ENCODE results near the gene DIP2C. TPM values are rescaled to one million over a fixed set of nuclear protein-coding genes. Genes with fewer than 3 reads are reported as not detected.

DIP2C gene
- total RNA-seq, 2 experiments from 2014 or later, result 1.6 to 1.7 TPM

DNA sequence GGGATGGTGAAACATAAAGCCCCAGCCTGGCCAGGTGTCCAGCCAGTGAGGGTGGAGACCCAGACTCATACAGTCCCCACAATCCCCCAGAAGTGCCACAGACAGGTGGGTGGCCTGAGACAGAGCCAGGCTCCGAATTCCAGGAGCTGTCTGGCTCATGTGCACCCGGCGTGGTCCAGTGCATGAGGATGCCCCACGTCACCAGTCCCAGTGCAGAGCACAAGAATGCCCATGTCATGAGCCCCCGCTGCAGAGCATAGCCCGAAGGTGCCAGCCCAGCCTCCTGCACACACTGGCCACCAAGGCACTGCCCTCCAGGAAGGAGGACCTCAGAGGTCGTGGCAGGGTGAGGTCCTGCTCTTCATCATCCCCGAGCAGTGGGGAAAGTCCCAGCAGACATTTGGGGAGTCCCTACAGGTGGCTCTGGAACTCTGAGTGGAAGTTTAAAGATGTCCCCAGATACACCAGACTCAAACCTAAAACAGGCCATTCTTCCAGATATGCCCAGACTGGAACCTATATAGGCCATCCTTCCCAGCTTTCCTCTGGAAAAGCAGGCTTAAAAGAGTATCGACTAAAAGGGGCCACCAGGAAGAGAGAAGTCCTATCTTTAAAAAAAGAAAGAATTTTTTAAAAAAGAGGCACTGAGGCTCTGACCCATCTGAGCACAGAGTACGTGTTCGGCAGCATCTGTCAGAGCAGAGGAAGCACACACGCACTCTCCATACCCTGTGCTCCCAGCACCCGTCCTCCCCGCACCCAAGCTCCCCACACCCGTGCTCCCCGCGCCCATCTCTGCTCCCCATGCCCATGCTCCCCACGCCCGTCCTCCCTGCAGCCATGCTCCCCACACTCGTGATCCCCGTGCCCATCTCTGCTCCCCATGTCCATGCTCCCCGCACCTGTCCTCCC is 11.5 kb downstream of the DIP2C start:
- ATAC-seq (ENCODE audit: low read depth) (no peak), DNase-seq (no peak)
- Mint-ChIP-seq H3K27ac (no peak overlapping the region), H3K27me3 (peaks cover 2% of the 10 kb centered on the region), H3K9me3 (no peaks in the 10 kb centered on the region), H3K4me3 (no peak overlapping the region), H3K4me1 (peaks cover 7% of the 10 kb centered on the region), H3K36me3 (no peaks in the 10 kb centered on the region)
- POLR2A ChIA-PET, result no interaction called here

DNA sequence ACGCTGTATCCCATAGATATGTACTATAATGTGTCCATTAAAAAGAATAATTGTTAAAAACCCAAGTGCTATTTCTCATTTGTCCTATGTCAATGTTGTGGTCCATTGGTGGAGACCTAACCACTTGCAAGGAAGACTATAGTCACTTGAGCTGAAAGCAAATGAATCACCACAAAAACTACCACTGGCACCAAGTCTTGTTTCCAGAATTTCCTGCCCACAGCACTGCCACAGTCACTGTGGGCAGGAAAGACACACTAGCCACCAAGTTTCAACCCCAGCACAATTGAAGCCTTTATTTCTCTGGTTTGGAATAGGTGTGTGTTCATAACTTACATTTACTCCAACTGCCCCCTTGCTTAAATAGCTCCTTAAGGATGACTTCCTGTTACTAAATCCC is 12.4 kb downstream of the DIP2C start:
- Mint-ChIP-seq H3K36me3 (no peaks in the 10 kb centered on the region), H3K27ac (no peak overlapping the region), H3K27me3 (peaks cover 2% of the 10 kb centered on the region), H3K9me3 (no peaks in the 10 kb centered on the region), H3K4me3 (no peak overlapping the region), H3K4me1 (peaks cover 7% of the 10 kb centered on the region)
- no peak for ATAC-seq (ENCODE audit: low read depth)
- DNase-seq, result no peak
- POLR2A ChIA-PET, result no interaction called here

GRCh38 chr10:676178-676577 is 13.3 kb downstream of the DIP2C start:
- POLR2A ChIA-PET, result no interaction called here
- Mint-ChIP-seq H3K4me3 (no peak overlapping the region), H3K27ac (no peak overlapping the region), H3K36me3 (no peaks in the 10 kb centered on the region), H3K9me3 (no peaks in the 10 kb centered on the region), H3K4me1 (peaks cover 7% of the 10 kb centered on the region), H3K27me3 (peaks cover 2% of the 10 kb centered on the region)
- DNase-seq, result no peak
- ATAC-seq (ENCODE audit: low read depth), result no peak

DNA sequence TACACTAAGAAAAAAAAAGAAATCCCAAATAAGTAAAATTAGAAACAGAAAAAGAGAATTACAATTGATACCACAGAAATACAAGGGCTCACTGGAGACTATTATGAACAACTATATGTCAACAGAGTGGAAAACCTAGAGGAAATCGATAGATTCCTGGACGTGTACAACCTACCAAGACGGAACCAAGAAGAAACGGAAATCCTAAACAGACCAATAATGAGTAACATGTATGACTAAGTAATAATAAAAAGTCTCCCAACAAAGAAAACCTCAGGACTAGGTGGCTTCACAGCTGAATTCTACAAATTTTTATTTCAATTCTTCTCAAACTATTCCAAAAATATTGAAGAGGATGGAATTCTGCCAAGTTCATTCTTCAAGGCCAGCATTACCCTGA is 13.9 kb downstream of the DIP2C start:
- H3K27ac Mint-ChIP-seq, result no peak overlapping the region
- POLR2A ChIA-PET, result no interaction called here
- H3K36me3 Mint-ChIP-seq, result no peaks in the 10 kb centered on the region
- no peak overlapping the region for H3K4me3 Mint-ChIP-seq
- H3K27me3 Mint-ChIP-seq, result peaks cover 2% of the 10 kb centered on the region
- DNase-seq (no peak), ATAC-seq (ENCODE audit: low read depth) (no peak)
- H3K9me3 Mint-ChIP-seq, result no peaks in the 10 kb centered on the region
- H3K4me1 Mint-ChIP-seq, result peaks cover 7% of the 10 kb centered on the region

- no peak overlapping the region for H3K27ac Mint-ChIP-seq
- H3K9me3 Mint-ChIP-seq, result peaks cover 3% of the 10 kb centered on the region
- H3K4me3 Mint-ChIP-seq, result no peak overlapping the region
- DNase-seq (no peak), ATAC-seq (ENCODE audit: low read depth) (no peak)
- peaks cover 2% of the 10 kb centered on the region for H3K27me3 Mint-ChIP-seq
- H3K4me1 Mint-ChIP-seq, result peaks cover 7% of the 10 kb centered on the region
- POLR2A ChIA-PET, result no interaction called here
- H3K36me3 Mint-ChIP-seq, result no peaks in the 10 kb centered on the region
Measured at GRCh38 chr10:673492-673891, 16.0 kb downstream of the DIP2C start.

GRCh38 chr10:672992-673391 is 16.5 kb downstream of the DIP2C start:
- Mint-ChIP-seq H3K27ac (no peak overlapping the region), H3K36me3 (no peaks in the 10 kb centered on the region), H3K27me3 (peaks cover 2% of the 10 kb centered on the region), H3K9me3 (peaks cover 3% of the 10 kb centered on the region), H3K4me3 (no peak overlapping the region), H3K4me1 (peaks cover 7% of the 10 kb centered on the region)
- POLR2A ChIA-PET, result no interaction called here
- ATAC-seq (ENCODE audit: low read depth) (no peak), DNase-seq (no peak)

GRCh38 chr10:672203-672602 is 17.3 kb downstream of the DIP2C start:
- no peak for DNase-seq
- H3K4me3 Mint-ChIP-seq, result no peak overlapping the region
- ATAC-seq (ENCODE audit: low read depth), result no peak
- no peak overlapping the region for H3K27ac Mint-ChIP-seq
- no peaks in the 10 kb centered on the region for H3K36me3 Mint-ChIP-seq
- H3K4me1 Mint-ChIP-seq, result peaks cover 6% of the 10 kb centered on the region
- peaks cover 2% of the 10 kb centered on the region for H3K27me3 Mint-ChIP-seq
- peaks cover 3% of the 10 kb centered on the region for H3K9me3 Mint-ChIP-seq
- POLR2A ChIA-PET, result no interaction called here

DNA sequence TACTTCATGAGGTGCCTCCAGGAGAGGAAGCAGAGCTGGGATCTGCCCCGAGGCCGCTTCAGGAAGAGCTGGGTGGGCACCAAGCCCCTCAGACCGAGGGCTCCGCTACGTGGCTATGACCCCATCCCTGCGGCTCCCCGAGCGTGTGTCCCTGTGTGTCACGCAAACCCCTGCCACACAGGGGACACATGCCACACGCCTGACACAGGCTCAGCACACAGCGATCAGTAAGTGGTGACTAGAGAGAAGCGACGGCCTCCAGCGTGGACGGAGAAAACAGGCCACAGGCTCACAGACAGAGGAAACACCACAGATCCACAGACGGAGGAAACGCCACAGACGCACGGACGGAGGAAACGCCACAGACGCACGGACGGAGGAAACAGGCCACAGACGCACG is 18.5 kb downstream of the DIP2C start:
- POLR2A ChIA-PET, result no interaction called here
- Mint-ChIP-seq H3K4me1 (no peaks in the 10 kb centered on the region), H3K9me3 (peaks cover 3% of the 10 kb centered on the region), H3K36me3 (no peaks in the 10 kb centered on the region), H3K4me3 (no peak overlapping the region), H3K27me3 (peaks cover 2% of the 10 kb centered on the region), H3K27ac (no peak overlapping the region)
- DNase-seq (no peak), ATAC-seq (ENCODE audit: low read depth) (no peak)

GRCh38 chr10:670038-670437 is 19.4 kb downstream of the DIP2C start:
- H3K36me3 Mint-ChIP-seq, result no peaks in the 10 kb centered on the region
- no peaks in the 10 kb centered on the region for H3K27me3 Mint-ChIP-seq
- DNase-seq (no peak), ATAC-seq (ENCODE audit: low read depth) (no peak)
- peaks cover 3% of the 10 kb centered on the region for H3K9me3 Mint-ChIP-seq
- no peak overlapping the region for H3K27ac Mint-ChIP-seq
- H3K4me1 Mint-ChIP-seq, result no peaks in the 10 kb centered on the region
- H3K4me3 Mint-ChIP-seq, result no peak overlapping the region
- POLR2A ChIA-PET, result no interaction called here

DNA sequence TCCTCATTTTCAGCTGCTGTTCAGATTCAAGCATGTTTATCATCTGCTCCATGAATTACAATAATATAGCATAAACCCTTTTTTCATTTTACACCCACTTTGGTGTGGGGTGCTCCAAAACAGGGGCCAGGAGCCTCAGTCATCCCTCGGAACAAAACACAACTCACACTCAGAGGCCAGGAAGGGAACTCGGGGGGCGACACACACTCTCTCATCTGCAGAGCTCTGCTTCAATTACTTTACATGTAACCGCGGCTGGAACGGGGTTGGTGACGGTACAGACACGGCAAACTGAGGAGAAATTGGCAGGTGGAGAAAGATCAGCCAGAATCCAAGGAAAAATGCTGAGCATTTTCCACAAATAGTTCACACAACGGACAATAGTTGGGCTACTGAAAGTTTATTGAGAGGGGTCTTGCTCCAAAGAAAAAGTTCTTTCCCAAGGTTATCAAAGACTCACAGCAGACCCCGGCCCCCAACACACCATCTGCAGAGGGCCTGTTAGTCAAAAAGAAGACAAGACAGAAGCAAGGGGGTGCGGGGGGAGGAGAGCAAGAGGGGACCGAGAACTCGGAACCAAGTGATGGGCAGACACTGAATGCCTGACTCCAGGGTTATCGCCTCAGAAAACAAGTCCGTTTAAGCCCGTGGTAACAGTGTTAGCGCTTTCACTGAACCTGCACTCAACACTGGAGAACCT is 20.5 kb downstream of the DIP2C start:
- POLR2A ChIA-PET, result no interaction called here
- H3K4me1 Mint-ChIP-seq, result no peaks in the 10 kb centered on the region
- H3K9me3 Mint-ChIP-seq, result peaks cover 3% of the 10 kb centered on the region
- H3K4me3 Mint-ChIP-seq, result no peak overlapping the region
- DNase-seq, result no peak
- no peak for ATAC-seq (ENCODE audit: low read depth)
- no peaks in the 10 kb centered on the region for H3K27me3 Mint-ChIP-seq
- no peaks in the 10 kb centered on the region for H3K36me3 Mint-ChIP-seq
- H3K27ac Mint-ChIP-seq, result no peak overlapping the region

GRCh38 chr10:667602-668143 is 21.8 kb downstream of the DIP2C start:
- Mint-ChIP-seq H3K4me1 (no peaks in the 10 kb centered on the region), H3K4me3 (no peak overlapping the region), H3K36me3 (no peaks in the 10 kb centered on the region), H3K27ac (no peak overlapping the region), H3K27me3 (no peaks in the 10 kb centered on the region), H3K9me3 (peaks cover 3% of the 10 kb centered on the region)
- no peak for DNase-seq
- POLR2A ChIA-PET, result no interaction called here
- no peak for ATAC-seq (ENCODE audit: low read depth)

GRCh38 chr10:667096-667495 is 22.4 kb downstream of the DIP2C start:
- H3K4me1 Mint-ChIP-seq, result no peaks in the 10 kb centered on the region
- H3K27me3 Mint-ChIP-seq, result no peaks in the 10 kb centered on the region
- POLR2A ChIA-PET, result no interaction called here
- no peak overlapping the region for H3K4me3 Mint-ChIP-seq
- ATAC-seq (ENCODE audit: low read depth), result no peak
- H3K9me3 Mint-ChIP-seq, result peaks cover 3% of the 10 kb centered on the region
- no peak overlapping the region for H3K27ac Mint-ChIP-seq
- no peak for DNase-seq
- no peaks in the 10 kb centered on the region for H3K36me3 Mint-ChIP-seq

GRCh38 chr10:666237-667012 is 23.0 kb downstream of the DIP2C start:
- Mint-ChIP-seq H3K9me3 (peaks cover 3% of the 10 kb centered on the region), H3K27me3 (no peaks in the 10 kb centered on the region), H3K27ac (no peak overlapping the region), H3K4me1 (no peaks in the 10 kb centered on the region), H3K36me3 (no peaks in the 10 kb centered on the region), H3K4me3 (no peak overlapping the region)
- POLR2A ChIA-PET, result no interaction called here
- ATAC-seq (ENCODE audit: low read depth), result no peak
- DNase-seq, result no peak

Measured in activated naive CD8-positive, alpha-beta T cell treated with anti-CD3 and anti-CD28 coated beads, Interleukin-2, amount 10 ng/mL, durations not matched to agents 7 days and 5 days (primary cell).